Measurements from ENCODE around the gene TMEM200C.

Gene TMEM200C

GRCh38 chr18:5939801-5940667 is 44.7 kb upstream of the TMEM200C start:
- no peaks in the 10 kb centered on the region for H3K9me3 ChIP-seq (ENCODE audit: severe bottlenecking)
- no peak for DNase-seq
- H3K27me3 ChIP-seq (ENCODE audit: insufficient read depth, low read depth, severe bottlenecking): peaks cover 9% of the 10 kb centered on the region
- no peak overlapping the region for H3K27ac ChIP-seq
- no peak overlapping the region for H3K4me3 ChIP-seq (ENCODE audit: low read depth, low read length)
- no peaks in the 10 kb centered on the region for H3K36me3 ChIP-seq
- no peak for TF ChIP-seq CTCF (IDR thresholded peaks at IDR 0.05; ENCODE audit: low read depth, low read length)

DNA sequence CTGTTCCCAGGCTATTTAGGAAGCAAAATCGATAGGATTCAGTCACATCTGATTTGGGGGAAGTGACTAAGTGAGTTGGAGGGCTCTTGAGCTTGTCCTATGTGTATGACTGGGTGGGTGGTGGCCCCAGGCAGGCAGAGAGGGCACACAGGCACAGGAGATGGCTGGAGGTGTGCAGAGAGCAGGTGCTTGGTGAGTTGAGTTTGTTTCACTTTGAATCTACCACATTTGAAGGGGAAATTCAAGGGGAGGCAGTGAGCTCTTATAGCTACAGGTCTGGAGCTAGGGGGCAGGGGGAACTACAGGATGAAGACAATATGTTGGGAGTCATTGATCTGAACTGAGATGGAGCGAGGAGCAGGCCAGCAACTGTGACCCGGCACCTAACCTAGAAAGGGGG is 42.5 kb upstream of the TMEM200C start:
- no peak overlapping the region for H3K4me3 ChIP-seq (ENCODE audit: low read depth, low read length)
- peaks cover 25% of the 10 kb centered on the region for H3K27me3 ChIP-seq (ENCODE audit: insufficient read depth, low read depth, severe bottlenecking)
- no peaks in the 10 kb centered on the region for H3K9me3 ChIP-seq (ENCODE audit: severe bottlenecking)
- no peak overlapping the region for H3K27ac ChIP-seq
- no peak for DNase-seq
- H3K36me3 ChIP-seq: no peaks in the 10 kb centered on the region
- TF ChIP-seq CTCF (IDR thresholded peaks at IDR 0.05; ENCODE audit: low read depth, low read length): no peak

DNA sequence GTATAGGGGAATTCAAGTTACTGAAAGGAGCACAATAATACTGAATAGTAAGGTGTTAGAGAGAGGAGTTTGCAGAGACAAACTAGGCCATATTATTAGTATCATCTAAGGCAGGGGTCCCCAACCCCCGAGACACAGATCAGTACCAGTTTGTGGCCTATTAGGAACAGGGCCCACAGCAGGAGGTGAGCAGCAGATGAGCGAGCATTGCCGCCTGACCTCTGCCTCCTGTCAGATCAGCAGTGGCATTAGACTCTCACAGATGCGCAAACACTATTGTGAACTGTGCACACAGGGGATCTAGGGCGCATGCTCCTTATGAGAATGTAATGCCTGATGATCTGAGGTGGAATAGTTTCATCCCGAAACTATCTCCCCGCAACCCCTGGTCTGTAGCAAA is 41.8 kb upstream of the TMEM200C start:
- Histone ChIP-seq H3K36me3 (no peaks in the 10 kb centered on the region), H3K4me3 (ENCODE audit: low read depth, low read length) (no peak overlapping the region), H3K27me3 (ENCODE audit: insufficient read depth, low read depth, severe bottlenecking) (peaks cover 25% of the 10 kb centered on the region), H3K9me3 (ENCODE audit: severe bottlenecking) (no peaks in the 10 kb centered on the region), H3K27ac (no peak overlapping the region)
- no peak for DNase-seq
- TF ChIP-seq CTCF (IDR thresholded peaks at IDR 0.05; ENCODE audit: low read depth, low read length): no peak

GRCh38 chr18:5930789-5931188 is 35.5 kb upstream of the TMEM200C start:
- no peak overlapping the region for H3K4me3 ChIP-seq (ENCODE audit: low read depth, low read length)
- no peaks in the 10 kb centered on the region for H3K36me3 ChIP-seq
- TF ChIP-seq CTCF (IDR thresholded peaks at IDR 0.05; ENCODE audit: low read depth, low read length): no peak
- no peak overlapping the region for H3K27ac ChIP-seq
- no peaks in the 10 kb centered on the region for H3K9me3 ChIP-seq (ENCODE audit: severe bottlenecking)
- no peak for DNase-seq
- peaks cover 16% of the 10 kb centered on the region for H3K27me3 ChIP-seq (ENCODE audit: insufficient read depth, low read depth, severe bottlenecking)

DNA sequence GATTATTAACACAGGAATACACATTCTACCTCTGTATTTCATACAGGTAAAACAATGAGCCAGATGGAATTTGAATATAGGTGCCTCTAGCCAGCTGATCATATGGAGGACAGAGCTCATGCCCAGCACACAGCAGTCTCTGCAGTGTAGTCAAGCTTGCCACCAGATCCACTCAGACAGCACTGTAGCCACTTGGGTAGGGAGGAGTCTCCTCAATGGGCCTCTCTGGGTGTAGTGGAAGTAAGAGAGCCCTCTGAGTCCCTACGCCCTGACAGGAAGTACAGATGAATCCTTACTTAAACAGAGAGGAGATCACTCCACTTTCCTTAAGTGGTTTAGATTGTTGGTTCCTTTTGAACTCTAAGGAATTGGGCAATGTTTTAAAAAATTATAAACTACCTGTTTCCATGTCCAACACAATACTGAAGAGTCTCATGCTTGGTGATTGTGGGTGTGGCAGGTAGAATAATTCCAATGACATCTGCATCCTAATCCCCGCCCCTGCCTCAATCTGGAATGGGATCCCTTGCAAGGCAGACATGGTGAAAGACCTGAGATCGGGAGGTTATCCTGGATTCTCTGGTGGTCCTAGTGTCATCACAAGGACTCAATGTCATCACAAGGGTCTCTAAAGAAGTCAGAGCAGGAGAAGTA is 23.0 kb upstream of the TMEM200C start:
- H3K27me3 ChIP-seq (ENCODE audit: insufficient read depth, low read depth, severe bottlenecking): peaks cover 18% of the 10 kb centered on the region
- H3K9me3 ChIP-seq (ENCODE audit: severe bottlenecking): no peaks in the 10 kb centered on the region
- TF ChIP-seq CTCF (IDR thresholded peaks at IDR 0.05; ENCODE audit: low read depth, low read length): no peak
- H3K36me3 ChIP-seq: no peaks in the 10 kb centered on the region
- no peak overlapping the region for H3K4me3 ChIP-seq (ENCODE audit: low read depth, low read length)
- no peak overlapping the region for H3K27ac ChIP-seq
- no peak for DNase-seq
